IPS-NIHi7 (cell line): ENCODE results near the gene NRTN.
"Not testable (repeated sequence)": the region's sequence is repeated elsewhere in the genome, so short reads cannot be mapped to it uniquely, and the experiment has no call there.

Experiments used
- DNase-seq: peaks from one replicate; pipeline ENCODE4 v3.0.0; 2012; ENCODE audit warnings: mixed read lengths; ENCODE audit errors: extremely low spot score

The NRTN gene

DNA sequence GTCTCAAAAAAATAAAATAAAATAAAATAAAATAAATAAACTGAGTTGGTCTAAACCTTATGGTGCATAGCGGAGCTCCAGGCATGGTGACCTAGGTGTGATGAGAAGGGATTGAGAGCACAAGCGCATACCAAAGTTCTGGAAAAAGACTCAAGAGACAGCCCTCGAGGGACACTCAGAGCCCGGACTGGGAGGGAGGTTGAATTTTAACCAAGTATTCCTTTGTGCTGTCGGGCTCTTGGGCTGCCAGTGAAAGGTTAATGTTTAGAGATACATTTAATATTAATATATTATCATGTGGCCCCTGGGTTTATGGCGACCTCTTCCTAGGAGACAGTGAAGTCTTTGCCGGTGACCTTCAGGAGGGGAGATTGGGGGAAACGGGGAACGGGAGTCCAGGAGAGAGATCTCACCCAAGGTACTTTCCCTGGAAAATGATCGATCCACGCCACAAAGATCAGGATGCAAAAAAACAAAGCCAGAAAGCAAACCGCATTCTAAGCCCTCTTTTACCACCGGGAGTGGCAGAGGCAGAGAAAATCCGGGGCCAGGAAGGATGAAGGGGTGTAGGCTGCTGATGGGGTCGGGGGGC, 33.0 kb downstream of the NRTN start:
- no peak for DNase-seq

DNA sequence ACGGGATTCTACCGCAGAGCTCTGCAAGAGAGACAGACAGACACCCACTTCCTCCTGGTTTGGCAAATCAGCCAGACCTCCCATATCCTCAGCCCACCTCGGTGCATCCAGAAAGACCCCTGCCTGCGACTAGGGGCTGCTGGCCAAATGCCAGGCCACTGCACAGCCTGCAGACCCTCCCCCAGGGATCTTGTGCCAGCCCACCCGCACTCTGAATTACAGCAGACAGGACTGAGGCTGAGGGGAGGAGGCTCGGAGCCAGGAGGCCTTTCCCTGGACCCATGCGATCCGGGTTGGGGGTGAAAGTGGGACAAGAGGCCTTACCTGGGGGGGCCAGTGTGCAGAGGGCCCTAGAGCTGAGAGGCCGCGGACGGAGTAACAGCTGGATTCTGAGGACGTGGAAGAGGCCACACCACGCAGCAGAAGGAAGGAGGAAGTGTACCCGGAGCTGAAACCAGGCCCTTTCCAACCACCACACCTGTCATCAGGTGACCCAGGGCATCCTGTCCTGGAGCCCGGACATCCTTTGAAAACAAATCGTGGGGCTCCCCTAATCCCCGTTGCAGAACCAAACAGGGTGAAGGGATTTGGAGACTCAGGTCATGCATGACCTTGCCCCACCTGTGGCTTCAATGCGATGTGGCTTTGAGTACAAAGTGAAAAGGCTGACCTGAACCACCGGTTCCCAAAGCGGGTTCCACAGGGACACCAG, 33.6 kb downstream of the NRTN start:
- DNase-seq, result no peak

DNA sequence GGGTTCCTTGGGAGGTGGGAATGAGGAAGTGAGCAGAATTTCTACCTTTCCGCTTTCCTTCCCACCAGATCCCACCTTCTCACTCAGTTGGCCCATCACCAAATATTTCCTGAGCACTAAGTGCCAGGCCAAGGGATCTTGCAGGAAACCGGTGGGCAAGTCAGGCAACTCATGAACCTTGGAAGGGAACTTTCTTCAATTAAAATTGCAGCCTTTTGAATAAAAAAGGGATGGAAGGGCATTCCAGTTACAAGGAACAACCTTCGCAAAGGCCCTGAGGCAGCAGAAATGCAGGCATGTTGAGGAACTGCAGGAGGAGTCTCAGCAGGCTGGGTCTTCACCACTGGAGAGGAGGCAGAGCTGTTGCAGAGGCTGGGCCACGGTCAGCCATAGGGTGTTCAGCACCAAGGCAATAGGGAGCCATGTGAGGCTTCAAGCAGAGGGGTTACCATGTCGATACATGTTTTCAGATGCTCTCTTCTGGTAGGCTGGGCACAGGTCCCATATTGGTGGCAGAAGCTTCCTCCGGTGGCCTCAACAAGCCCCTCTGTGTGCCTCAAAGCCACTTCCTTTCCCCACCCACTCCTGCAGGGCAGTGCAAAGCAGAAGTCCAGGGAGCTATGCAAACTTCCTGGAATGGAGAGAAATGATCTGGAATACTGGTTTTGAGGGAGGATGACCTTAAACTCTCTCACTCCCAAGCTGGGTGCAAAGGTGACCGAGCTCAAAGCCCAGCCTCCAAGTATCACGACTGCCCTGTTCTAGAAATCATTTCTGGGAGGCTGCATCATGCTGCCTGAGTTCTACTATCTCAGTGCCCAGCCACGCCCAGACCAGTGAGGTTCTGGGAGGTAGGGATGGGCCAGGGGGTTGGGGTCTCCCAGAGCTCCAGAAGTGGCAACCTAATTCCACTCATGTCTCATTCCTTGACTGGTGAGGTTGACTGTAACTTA, 34.5 kb downstream of the NRTN start, which contains the start of gene FUT6:
Gene FUT6, minus strand, starts transcription at position 638 of the 953 bp plus-strand sequence. CDS start 7,135 bp downstream, outside the sequence.
- no peak for DNase-seq

DNA sequence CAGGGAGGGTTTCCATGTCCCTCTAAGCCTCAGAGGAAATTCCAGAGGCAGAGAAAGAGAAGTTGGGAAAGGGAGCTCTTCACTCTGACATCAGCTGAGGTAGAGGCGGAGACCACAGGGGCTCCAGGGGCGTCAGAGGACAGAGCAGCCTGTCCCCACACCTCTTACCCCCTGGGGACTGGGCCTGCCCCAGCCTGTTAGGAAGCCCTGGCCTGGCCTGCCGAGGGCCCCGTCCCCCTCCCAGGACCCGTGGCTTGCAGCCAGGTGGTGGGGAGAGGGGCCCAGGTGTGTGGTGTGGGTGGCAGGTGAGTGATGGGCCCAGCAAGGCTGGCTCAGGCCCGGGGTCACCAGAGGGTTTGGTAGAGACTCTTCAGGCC, 36.9 kb downstream of the NRTN start:
- DNase-seq, result not testable (repeated sequence)

DNA sequence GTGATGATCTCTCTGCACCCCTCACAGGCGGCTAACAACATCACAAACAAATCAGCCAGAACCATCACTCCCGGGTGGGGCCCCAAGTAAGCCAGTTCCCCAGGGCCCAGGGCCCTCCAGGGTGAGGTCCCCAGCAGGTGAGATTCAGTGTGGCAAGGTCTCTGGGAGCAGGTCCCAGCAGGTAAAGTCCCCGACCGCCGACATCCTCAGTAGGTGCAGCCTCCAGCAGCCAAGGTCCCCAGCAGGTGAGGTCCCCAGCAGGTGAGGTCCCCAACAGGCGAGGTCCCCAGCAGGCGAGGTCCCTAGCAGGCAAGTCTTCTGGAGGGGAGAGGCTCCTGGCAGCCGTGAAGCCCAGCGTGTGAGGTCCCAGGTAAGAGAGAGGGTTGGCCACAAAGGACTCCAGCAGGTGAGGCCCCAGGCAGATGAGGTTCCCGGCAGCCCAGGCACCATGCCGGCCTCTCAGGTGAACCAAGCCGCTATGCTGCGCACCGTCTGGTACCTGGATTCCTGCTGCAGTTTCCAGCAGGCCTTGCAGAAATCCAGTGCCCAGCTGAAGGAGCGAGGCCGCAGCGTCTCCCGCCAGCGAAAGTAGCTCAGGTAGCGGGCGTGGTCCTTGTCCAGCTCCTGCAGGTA, 38.5 kb downstream of the NRTN start:
- DNase-seq, result no peak

DNA sequence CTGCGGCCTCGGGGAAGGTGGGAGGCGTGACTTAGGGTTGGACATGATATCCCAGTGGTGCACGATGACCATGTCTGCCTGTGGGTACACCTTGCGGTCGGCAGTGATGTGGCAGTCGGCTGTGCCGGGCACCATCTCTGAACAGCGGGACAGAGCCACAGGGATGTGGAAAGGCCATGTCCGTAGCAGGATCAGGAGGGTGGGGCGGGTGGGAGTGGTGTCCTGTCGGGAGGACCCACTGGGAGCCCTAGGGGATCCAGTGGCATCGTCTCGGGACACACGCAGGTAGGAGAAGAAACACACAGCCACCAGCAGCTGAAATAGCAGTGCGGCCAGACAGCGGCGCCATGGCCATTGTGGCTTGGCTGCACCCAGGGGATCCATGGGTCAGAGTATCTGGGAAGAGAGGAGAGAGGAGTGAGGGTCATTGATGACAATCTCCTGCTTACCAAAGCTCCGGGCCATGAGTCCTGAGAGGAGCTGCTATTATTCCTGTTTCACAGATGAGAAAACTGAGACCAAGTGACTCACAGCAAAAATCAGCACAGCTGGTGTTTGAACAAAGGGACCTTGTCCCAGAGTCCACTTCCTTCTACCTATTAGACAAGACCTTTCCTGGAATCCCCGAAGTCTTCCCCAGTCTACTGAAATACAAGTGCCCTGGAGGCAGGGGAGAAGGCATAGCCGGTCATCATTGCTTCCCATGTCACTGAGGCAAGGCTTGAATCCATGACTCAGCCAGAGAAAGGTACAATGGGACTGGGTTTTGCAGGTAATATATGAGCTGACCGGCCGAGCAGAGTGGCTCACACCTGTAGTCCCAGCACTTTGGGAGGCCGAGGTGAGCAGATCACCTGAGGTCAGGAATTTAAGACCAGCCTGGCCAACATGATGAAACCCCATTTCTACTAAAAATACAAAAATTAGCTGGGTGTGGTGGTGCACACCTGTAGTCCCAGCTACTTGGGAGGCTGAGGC, 39.9 kb downstream of the NRTN start:
- no peak for DNase-seq

DNA sequence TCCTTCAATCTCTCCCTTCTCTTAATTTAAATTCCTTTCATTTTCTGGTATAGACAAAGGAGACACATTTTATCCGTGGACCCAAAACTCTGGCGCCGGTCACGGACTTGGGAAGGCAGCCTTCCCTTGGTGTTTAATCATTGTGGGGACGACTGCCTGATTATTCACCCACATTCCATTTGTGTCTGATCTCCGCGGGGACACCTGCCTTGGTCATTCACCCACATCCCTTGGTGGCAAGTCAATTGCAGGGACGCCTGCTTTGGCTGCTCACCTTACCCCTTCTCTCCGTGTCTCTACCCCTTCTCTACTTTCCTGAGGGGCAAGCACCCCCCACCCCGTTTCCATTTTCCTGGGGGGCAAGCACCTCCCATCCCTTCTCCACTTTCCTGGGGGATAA, 43.0 kb downstream of the NRTN start:
- DNase-seq, result not testable (repeated sequence)

DNA sequence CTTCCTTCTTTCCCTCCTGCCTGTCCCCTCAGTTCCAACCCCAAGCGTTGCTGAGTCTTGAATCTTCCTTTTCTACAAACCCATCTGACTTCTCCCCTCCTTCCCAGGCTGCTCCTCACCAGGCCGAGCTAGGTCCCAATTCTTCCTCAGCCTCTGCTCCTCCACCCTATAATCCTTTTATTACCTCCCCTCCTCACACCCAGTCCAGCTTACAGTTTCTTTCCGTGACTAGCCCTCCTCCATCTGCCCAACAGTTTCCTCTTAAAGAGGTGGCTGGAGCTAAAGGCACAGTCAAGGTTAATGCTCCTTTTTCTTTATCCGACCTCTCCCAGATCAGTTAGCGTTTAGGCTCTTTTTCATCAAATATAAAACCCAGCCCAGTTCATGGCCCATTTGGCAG, 43.8 kb downstream of the NRTN start:
- DNase-seq, result not testable (repeated sequence)

DNA sequence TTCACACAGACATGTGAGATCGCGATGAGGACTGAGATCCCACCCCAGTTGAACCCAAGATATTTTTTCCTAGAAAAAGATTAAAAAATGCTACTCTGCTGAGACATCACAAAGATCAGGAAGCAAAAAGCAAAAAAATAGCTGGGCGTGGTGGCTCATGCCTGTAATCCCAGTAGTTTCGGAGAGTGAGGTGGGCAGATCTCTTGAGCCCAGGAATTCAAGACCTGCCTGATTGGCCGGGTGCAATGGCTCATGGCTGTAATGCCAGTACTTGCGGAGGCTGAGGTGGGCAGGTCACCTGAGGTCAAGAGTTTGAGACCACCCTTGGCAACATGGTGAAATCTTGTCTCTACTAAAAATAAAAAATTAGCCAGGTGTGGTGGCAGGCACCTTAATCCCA, 45.3 kb downstream of the NRTN start:
- no peak for DNase-seq

DNA sequence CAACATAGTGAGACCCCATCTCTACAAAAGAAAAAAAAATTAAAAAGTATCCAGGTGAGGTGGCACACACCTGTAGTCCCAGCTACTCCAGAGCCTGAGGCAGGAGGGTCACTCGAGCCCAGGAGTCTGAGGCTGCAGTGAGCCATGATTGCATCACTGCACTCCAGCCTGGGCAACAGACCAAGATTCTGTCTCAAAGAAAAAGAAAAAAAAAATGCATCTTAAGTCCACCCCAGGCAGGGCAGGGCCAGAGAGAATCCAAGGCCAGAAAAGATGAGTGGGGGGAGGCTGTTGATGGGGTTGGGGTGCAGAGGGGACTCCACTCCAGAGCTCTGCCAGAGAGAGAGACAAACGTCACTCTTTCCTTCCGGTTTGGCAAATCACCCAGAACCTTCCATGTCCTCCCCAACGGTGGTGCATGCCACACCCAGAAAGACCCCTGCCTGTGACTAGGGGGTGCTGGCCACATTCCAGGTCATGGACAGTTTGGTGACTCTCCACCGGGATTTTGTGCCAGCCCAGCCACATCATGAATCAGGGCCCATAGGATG, 46.0 kb downstream of the NRTN start:
- no peak for DNase-seq

DNA sequence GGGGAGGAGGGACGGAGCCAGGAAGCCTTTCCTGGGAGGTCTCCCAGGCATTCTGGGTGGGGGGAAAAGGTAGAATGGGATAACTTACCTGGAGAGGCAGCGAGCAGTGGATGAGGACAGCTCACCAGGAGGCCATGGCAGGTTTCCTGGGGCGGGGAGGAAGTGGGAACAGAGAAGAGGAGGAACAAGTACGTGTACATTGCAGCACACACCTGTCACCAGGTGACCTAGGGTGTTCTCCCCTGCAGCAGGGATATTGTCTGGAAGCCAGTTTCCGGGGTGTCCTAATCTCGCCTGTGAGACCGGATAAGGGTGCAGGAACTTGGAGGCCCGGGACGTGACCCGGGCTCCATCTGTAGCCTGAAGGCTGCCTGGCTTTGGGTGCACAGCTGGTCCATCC, 46.4 kb downstream of the NRTN start, which contains the start of gene FUT3:
Gene FUT3, minus strand, starts transcription at position 148 of the 400 bp plus-strand sequence.
- DNase-seq, result no peak

DNA sequence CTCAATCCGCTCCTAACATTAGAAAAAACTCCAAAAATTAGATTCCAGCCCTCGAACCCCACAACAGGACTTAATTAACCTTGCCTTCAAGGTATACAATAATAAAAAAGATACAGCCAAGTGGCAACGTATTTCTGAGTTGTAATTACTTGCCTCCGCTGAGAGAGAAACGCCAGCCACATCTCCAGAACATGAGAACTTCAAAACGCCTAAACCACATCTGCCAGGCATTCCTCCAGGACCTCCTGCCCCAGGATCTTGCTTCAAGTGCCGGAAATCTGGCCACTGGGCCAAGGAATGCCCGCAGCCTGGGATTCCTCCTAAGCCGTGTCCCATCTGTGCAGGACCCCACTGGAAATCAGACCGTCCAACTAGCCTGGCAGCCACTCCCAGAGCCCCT, 49.3 kb downstream of the NRTN start:
- not testable (repeated sequence) for DNase-seq

DNA sequence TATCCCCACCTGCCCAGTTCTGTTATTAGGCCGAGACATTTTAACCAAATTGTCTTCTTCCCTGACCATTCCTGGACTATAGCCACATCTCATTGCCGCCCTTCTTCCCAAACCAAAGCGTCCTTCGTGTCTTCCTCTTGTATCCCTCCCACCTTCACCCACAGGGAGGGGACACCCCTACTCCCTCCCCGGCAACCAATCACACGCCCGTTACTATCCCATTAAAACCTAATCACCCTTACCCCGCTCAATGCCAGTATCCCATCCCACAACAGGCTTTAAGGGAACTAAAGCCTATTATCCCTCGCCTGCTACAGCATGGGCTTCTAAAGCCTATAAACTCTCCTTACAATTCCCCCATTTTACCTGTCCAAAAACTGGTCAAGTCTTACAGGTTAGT, 50.3 kb downstream of the NRTN start:
- not testable (repeated sequence) for DNase-seq

DNA sequence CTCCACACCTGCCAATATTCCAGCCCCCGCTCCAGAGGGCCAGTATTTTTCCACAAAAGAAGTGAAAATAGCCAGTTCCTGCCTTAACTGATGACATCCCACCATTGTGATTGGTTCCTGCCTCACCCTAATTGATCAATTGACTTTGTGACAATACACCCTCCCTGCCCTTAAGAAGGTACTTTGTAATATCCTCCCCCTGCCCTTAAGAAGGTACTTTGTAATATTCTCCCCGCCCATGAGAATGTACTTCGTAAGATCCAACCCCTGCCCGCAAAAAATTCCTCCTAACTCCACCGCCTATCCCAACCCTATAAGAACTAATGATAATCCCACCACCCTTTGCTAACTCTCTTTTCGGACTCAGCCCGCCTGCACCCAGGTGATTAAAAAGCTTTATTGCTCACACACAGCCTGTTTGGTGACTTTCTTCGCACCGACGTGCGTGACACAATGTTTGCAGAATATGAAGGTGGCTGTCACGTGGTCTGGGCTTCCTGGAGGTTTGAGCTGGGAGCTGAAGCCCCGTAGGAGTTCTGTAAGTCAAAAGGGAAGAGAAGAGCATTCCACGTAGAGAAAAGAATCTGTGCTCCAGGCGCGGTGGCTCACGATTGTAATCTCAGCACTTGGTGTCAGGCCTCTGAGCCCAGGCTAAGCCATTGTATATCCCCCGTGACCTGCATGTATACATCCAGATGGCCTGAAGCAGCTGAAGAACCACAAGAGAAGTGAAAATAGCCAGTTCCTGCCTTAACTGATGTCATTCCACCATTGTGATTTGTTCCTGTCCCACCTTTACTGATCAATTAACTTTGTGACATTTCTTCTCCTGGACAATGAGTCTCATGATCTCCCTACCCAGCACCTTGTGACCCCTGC, 52.6 kb downstream of the NRTN start:
- DNase-seq, result no peak

DNA sequence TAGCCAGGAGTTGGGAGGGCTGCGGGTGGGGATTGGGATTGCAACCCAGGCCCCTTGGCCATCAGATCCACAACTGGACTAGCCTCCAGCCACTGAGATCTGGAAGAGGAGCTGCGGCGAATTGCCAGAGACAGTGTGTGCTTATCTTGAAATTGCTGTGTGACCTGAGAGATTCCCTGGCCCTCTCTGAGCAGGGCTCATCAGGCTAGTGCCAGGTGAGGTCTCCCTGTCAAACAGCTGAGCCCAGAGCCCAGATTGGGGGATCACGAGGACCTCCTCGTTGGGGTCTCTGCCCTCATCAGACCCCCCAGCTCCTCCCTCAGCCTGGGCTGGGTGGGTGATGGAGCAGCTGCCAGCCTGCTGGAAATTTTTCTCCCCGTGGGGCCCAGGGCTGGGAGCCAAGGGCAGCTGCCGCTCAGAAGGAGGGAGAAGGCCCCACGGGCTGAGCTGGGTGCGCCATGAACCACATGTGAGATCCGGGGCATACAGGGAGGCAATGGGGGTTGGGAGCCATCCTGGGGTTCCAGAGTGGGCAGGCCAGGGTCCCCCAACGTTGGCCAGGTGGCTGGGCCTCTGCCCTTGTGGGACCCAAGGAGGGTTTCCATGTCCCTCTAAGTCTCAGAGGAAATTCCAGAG, 58.3 kb downstream of the NRTN start:
- DNase-seq, result no peak

DNA sequence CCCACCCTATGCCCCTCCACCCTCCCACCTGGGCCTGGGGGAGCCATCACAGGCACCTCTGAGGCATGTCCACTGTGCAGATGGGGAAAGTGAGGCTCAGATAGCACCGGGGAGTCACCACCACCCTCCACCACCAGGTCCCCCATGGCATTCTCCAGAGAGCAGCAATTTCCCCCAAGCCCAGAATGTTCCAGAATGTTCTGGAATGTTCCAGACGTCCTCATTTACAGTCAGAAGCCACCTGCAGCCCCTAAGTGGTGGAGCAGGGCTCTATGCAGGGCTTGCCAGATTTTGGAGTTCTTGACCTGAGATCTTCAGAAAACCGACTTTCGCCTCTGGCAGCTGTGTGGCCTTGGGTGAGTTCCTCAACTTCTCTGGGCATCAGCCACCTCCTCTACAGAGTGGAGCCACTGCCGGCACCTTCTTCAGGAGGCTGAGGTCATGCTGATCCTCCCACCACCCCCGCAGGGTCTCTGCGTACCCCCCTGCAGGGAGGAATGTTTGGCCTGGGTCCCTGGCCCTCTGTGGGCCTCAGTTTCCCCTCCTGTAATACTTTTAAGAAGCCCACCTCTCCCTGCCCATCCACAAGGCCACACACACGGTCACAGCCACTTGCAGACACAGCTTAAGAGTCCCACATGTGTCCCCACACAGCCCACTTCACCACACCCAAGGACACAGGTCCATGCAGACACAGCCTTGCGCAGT, 59.3 kb downstream of the NRTN start:
- DNase-seq, result no peak

DNA sequence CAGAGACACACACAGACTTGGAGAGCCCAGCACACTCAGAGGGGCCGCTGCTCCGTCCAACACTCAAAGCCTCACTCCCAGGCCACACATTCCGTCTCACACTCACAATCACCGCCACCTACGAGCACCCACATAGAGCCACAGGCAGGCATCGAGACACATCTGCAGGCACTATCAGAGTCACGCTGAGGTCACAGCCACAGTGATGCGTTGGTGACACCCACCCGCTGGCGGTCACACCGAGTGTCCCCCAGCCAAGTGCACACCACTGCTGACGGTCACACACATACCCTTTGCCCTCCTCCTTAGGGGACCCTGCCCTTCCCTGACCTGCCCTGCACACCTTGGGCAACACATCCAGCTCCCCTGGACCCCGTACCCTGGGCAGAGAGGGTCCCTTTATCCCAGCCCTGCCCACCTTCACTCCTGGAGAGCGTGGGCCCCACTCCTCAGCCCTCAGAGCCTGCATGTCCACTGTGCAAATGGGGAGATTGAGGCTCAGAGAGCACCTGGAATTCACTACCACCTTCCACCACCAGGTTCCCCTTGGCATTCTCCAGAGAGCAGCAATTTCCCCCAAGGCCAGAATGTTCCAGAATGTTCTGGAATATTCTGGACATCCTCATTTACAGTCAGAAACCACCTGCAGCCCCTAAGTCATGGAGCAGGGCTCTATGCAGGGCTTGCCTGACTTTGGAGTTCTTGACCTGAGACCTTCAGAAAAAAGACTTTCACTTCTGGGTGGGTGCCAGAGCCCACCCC, 60.0 kb downstream of the NRTN start:
- peak; percentile 9 for DNase-seq
